ENCODE results near the gene ERCC4. TPM values are rescaled to one million over a fixed set of nuclear protein-coding genes. Genes with fewer than 3 reads are reported as not detected.
"Not testable (repeated sequence)": the region's sequence is repeated elsewhere in the genome, so short reads cannot be mapped to it uniquely, and the experiment has no call there.

The ERCC4 gene
- total RNA-seq, 1 donor from 2014 or later, result 7.2 TPM

- Histone ChIP-seq H3K36me3 (ENCODE audit: control insufficient read depth, insufficient read depth, low read length) (no peaks in the 10 kb centered on the region), H3K27me3 (ENCODE audit: control insufficient read depth, insufficient read depth, low read length) (no peaks in the 10 kb centered on the region), H3K4me3 (ENCODE audit: low read depth, low read length) (no peak overlapping the region)
- DNase-seq (ENCODE audit: low read depth), result no peak
- TF ChIP-seq CTCF (IDR thresholded peaks at IDR 0.05; ENCODE audit: insufficient read depth, low read length, poor library complexity, severe bottlenecking), result no peak
These were observed 22.1 kb upstream of the ERCC4 start for GRCh38 chr16:13897806-13898205.

- TF ChIP-seq CTCF (IDR thresholded peaks at IDR 0.05; ENCODE audit: insufficient read depth, low read length, poor library complexity, severe bottlenecking), result no peak
- H3K36me3 ChIP-seq (ENCODE audit: control insufficient read depth, insufficient read depth, low read length), result no peaks in the 10 kb centered on the region
- no peak overlapping the region for H3K4me3 ChIP-seq (ENCODE audit: low read depth, low read length)
- H3K27me3 ChIP-seq (ENCODE audit: control insufficient read depth, insufficient read depth, low read length), result no peaks in the 10 kb centered on the region
- no peak for DNase-seq (ENCODE audit: low read depth)
These were observed 21.7 kb upstream of the ERCC4 start for GRCh38 chr16:13898233-13898632.

- DNase-seq (ENCODE audit: low read depth), result no peak
- Histone ChIP-seq H3K36me3 (ENCODE audit: control insufficient read depth, insufficient read depth, low read length) (no peaks in the 10 kb centered on the region), H3K27me3 (ENCODE audit: control insufficient read depth, insufficient read depth, low read length) (no peaks in the 10 kb centered on the region), H3K4me3 (ENCODE audit: low read depth, low read length) (no peak overlapping the region)
- no peak for TF ChIP-seq CTCF (IDR thresholded peaks at IDR 0.05; ENCODE audit: insufficient read depth, low read length, poor library complexity, severe bottlenecking)
These were observed 17.9 kb upstream of the ERCC4 start for GRCh38 chr16:13902052-13902451.

GRCh38 chr16:13902677-13903076 lies 17.3 kb upstream of the ERCC4 start:
- no peaks in the 10 kb centered on the region for H3K27me3 ChIP-seq (ENCODE audit: control insufficient read depth, insufficient read depth, low read length)
- H3K36me3 ChIP-seq (ENCODE audit: control insufficient read depth, insufficient read depth, low read length), result no peaks in the 10 kb centered on the region
- H3K4me3 ChIP-seq (ENCODE audit: low read depth, low read length), result no peak overlapping the region
- DNase-seq (ENCODE audit: low read depth), result no peak
- no peak for TF ChIP-seq CTCF (IDR thresholded peaks at IDR 0.05; ENCODE audit: insufficient read depth, low read length, poor library complexity, severe bottlenecking)

- no peak for TF ChIP-seq CTCF (IDR thresholded peaks at IDR 0.05; ENCODE audit: insufficient read depth, low read length, poor library complexity, severe bottlenecking)
- no peak for DNase-seq (ENCODE audit: low read depth)
- Histone ChIP-seq H3K36me3 (ENCODE audit: control insufficient read depth, insufficient read depth, low read length) (no peaks in the 10 kb centered on the region), H3K4me3 (ENCODE audit: low read depth, low read length) (no peak overlapping the region), H3K27me3 (ENCODE audit: control insufficient read depth, insufficient read depth, low read length) (no peaks in the 10 kb centered on the region)
These were observed 15.7 kb upstream of the ERCC4 start for GRCh38 chr16:13904179-13904691.

GRCh38 chr16:13904822-13905221 lies 15.1 kb upstream of the ERCC4 start:
- not testable (repeated sequence) for DNase-seq (ENCODE audit: low read depth); H3K36me3 ChIP-seq (ENCODE audit: control insufficient read depth, insufficient read depth, low read length); H3K27me3 ChIP-seq (ENCODE audit: control insufficient read depth, insufficient read depth, low read length); H3K4me3 ChIP-seq (ENCODE audit: low read depth, low read length)
- TF ChIP-seq CTCF (IDR thresholded peaks at IDR 0.05; ENCODE audit: insufficient read depth, low read length, poor library complexity, severe bottlenecking), result peak; percentile 29

Data from kidney epithelial cell (primary cell).